ENCODE data around the gene RBFA. TPM values are rescaled to one million over a fixed set of nuclear protein-coding genes. Genes with fewer than 3 reads are reported as not detected.

Gene RBFA
- total and polyA plus RNA-seq, 2 of the 13 experiments (the other 11 are each of a cell fraction or from before 2014, with no cell fraction given) = 29.7 to 42.4 TPM

DNA sequence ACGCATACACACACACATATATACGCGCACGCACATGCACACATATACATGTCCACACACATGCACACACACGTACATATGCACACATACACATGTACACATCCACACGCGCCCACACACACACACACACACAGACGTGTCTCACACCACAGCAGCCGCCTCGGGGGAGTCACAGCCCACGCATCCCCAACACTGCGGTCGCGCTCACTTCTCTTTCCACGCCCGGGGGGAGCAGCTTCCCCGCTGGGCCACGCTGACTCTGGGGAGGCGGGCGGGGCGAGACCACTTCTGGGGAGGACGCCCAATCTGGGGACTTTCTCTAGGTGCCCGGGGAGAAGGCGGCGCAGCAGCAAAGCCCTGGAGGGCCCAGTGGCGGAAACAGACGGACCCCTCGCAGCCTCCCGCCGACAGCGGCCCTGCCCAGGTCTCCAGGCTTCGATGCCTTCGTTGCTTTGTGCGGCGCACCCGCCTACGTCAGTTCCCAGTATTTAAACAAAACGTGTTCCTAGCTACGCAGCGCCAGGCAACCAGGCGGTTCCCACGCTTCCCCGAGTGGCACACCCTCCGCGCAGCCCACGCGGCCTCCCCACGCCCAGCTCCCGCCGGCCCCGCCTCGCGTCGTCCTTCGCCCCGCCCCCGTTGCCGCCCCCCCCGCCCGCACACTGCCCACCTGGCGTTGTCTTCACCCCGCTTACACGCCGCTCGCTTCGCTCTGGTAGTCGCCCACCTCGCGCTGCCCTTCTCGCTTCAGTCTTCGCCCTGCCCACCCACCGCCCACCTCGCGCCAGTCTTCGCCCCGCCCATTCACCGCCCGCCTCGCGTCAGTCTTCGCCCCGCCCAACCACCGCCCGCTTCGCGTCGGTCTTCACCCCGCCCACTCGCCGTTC, 810 bp upstream of the RBFA start (continued):
- TF ChIP-seq ZNF768 (CRISPR knock-in tag; IDR thresholded peaks at IDR 0.05) (peak; percentile 27), ZNF274 (CRISPR knock-in tag; IDR thresholded peaks at IDR 0.05) (peak; percentile 58; the same call in 1 of the 2 replicates), ZFP1 (CRISPR knock-in tag; IDR thresholded peaks at IDR 0.05) (0 out of 2 replicates have a peak, but pooled peaks have one; percentile 12), ARNTL (CRISPR knock-in tag; IDR thresholded peaks at IDR 0.05) (no peak), NONO (IDR thresholded peaks at IDR 0.05) (no peak), NONO (CRISPR knock-in tag; conservative IDR thresholded peaks at IDR 0.05) (no peak; the same call in 1 of the 2 replicates), ZNF136 (CRISPR knock-in tag; IDR thresholded peaks at IDR 0.05; ENCODE audit: low read depth) (0 out of 2 replicates have a peak, but pooled peaks have one; percentile 74), SP4 (CRISPR knock-in tag; IDR thresholded peaks at IDR 0.05) (peak; percentile 18; the same call in 1 of the 2 replicates), HNRNPK (IDR thresholded peaks at IDR 0.05; ENCODE audit: low read depth, low read length, poor library complexity, severe bottlenecking) (no peak), AGO2 (optimal IDR thresholded peaks at IDR 0.05; ENCODE audit: low read depth, low read length) (peak; percentile 44), PITX1 (CRISPR knock-in tag; IDR thresholded peaks at IDR 0.05) (0 out of 2 replicates have a peak, but pooled peaks have one; percentile 21)
- TF ChIP-seq, protein P1, sequence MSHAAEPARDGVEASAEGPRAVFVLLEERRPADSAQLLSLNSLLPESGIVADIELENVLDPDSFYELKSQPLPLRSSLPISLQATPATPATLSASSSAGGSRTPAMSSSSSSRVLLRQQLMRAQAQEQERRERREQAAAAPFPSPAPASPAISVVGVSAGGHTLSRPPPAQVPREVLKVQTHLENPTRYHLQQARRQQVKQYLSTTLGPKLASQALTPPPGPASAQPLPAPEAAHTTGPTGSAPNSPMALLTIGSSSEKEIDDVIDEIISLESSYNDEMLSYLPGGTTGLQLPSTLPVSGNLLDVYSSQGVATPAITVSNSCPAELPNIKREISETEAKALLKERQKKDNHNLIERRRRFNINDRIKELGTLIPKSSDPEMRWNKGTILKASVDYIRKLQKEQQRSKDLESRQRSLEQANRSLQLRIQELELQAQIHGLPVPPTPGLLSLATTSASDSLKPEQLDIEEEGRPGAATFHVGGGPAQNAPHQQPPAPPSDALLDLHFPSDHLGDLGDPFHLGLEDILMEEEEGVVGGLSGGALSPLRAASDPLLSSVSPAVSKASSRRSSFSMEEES (CRISPR knock-in tag; IDR thresholded peaks at IDR 0.05) = 0 out of 2 replicates have a peak, but pooled peaks have one; percentile 13
- TF ChIP-seq, protein P2, sequence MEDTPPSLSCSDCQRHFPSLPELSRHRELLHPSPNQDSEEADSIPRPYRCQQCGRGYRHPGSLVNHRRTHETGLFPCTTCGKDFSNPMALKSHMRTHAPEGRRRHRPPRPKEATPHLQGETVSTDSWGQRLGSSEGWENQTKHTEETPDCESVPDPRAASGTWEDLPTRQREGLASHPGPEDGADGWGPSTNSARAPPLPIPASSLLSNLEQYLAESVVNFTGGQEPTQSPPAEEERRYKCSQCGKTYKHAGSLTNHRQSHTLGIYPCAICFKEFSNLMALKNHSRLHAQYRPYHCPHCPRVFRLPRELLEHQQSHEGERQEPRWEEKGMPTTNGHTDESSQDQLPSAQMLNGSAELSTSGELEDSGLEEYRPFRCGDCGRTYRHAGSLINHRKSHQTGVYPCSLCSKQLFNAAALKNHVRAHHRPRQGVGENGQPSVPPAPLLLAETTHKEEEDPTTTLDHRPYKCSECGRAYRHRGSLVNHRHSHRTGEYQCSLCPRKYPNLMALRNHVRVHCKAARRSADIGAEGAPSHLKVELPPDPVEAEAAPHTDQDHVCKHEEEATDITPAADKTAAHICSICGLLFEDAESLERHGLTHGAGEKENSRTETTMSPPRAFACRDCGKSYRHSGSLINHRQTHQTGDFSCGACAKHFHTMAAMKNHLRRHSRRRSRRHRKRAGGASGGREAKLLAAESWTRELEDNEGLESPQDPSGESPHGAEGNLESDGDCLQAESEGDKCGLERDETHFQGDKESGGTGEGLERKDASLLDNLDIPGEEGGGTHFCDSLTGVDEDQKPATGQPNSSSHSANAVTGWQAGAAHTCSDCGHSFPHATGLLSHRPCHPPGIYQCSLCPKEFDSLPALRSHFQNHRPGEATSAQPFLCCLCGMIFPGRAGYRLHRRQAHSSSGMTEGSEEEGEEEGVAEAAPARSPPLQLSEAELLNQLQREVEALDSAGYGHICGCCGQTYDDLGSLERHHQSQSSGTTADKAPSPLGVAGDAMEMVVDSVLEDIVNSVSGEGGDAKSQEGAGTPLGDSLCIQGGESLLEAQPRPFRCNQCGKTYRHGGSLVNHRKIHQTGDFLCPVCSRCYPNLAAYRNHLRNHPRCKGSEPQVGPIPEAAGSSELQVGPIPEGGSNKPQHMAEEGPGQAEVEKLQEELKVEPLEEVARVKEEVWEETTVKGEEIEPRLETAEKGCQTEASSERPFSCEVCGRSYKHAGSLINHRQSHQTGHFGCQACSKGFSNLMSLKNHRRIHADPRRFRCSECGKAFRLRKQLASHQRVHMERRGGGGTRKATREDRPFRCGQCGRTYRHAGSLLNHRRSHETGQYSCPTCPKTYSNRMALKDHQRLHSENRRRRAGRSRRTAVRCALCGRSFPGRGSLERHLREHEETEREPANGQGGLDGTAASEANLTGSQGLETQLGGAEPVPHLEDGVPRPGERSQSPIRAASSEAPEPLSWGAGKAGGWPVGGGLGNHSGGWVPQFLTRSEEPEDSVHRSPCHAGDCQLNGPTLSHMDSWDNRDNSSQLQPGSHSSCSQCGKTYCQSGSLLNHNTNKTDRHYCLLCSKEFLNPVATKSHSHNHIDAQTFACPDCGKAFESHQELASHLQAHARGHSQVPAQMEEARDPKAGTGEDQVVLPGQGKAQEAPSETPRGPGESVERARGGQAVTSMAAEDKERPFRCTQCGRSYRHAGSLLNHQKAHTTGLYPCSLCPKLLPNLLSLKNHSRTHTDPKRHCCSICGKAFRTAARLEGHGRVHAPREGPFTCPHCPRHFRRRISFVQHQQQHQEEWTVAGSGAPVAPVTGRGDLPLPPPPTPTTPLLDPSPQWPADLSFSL (CRISPR knock-in tag; IDR thresholded peaks at IDR 0.05) = peak; percentile 46; the same call in 1 of the 2 replicates
- TF ChIP-seq, protein P3, sequence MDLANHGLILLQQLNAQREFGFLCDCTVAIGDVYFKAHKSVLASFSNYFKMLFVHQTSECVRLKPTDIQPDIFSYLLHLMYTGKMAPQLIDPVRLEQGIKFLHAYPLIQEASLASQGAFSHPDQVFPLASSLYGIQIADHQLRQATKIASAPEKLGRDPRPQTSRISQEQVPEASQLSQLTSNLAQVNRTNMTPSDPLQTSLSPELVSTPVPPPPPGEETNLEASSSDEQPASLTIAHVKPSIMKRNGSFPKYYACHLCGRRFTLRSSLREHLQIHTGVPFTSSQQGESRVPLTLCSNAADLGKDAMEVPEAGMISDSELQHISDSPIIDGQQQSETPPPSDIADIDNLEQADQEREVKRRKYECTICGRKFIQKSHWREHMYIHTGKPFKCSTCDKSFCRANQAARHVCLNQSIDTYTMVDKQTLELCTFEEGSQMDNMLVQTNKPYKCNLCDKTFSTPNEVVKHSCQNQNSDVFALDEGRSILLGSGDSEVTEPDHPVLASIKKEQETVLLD (CRISPR knock-in tag; IDR thresholded peaks at IDR 0.05; ENCODE audit: low read depth) = peak; percentile 41; the same call in 1 of the 2 replicates
- TF ChIP-seq, protein P4, sequence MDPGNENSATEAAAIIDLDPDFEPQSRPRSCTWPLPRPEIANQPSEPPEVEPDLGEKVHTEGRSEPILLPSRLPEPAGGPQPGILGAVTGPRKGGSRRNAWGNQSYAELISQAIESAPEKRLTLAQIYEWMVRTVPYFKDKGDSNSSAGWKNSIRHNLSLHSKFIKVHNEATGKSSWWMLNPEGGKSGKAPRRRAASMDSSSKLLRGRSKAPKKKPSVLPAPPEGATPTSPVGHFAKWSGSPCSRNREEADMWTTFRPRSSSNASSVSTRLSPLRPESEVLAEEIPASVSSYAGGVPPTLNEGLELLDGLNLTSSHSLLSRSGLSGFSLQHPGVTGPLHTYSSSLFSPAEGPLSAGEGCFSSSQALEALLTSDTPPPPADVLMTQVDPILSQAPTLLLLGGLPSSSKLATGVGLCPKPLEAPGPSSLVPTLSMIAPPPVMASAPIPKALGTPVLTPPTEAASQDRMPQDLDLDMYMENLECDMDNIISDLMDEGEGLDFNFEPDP (CRISPR knock-in tag; conservative IDR thresholded peaks at IDR 0.05) = no peak

Data from HepG2 (cell line).